B cell (primary cell): ENCODE results near the gene KNL1.

Experiments used
- CTCF ChIP-seq: fragments of 200-600 bp; IDR thresholded peaks from one replicate; pipeline ENCODE4 v1.8.0; 2022; ENCODE audit warnings: antibody characterized with exemption, mild to moderate bottlenecking
- EZH2 ChIP-seq: IDR thresholded peaks from 2 replicates; pipeline ENCODE4 v1.6.1; 2012; ENCODE audit warnings: borderline replicate concordance, low read depth, mild to moderate bottlenecking, moderate library complexity, low read length; ENCODE audit not compliant: insufficient read depth, poor library complexity, severe bottlenecking

- no peak for TF ChIP-seq CTCF
- no peak for TF ChIP-seq EZH2
Measured at GRCh38 chr15:40618023-40618422, 24.0 kb downstream of the KNL1 start.
